Stimulated activated CD8-positive, alpha-beta memory T cell treated with anti-CD3 and anti-CD28 coated beads, Interleukin-4, amount 100 ng/mL, for 24 hours (primary cell): ENCODE data around the gene ALG3.

ENCODE experiments used
- DNase-seq: peaks from one replicate; pipeline ENCODE4 v3.0.0-alpha.2; 2020; ENCODE audit warnings: low read depth

ALG3 gene

GRCh38 chr3:184234671-184235380, 13.9 kb downstream of the ALG3 start:
- no peak for DNase-seq

- no peak for DNase-seq
Measured at GRCh38 chr3:184234224-184234623, 14.5 kb downstream of the ALG3 start.

GRCh38 chr3:184233127-184233843, 15.5 kb downstream of the ALG3 start:
- no peak for DNase-seq

GRCh38 chr3:184231671-184232070, 17.1 kb downstream of the ALG3 start:
- no peak for DNase-seq

- DNase-seq: no peak
Measured at GRCh38 chr3:184230603-184231528, 17.9 kb downstream of the ALG3 start.

- DNase-seq: no peak
Measured at GRCh38 chr3:184230081-184230602, 18.6 kb downstream of the ALG3 start.

- DNase-seq: peak; percentile 68
Measured at GRCh38 chr3:184229394-184230080, 19.2 kb downstream of the ALG3 start, which contains the start of gene VWA5B2. Gene VWA5B2, plus strand, starts transcription at chr3:184229585. Its CDS starts 944 bp downstream, at chr3:184230529.

DNA sequence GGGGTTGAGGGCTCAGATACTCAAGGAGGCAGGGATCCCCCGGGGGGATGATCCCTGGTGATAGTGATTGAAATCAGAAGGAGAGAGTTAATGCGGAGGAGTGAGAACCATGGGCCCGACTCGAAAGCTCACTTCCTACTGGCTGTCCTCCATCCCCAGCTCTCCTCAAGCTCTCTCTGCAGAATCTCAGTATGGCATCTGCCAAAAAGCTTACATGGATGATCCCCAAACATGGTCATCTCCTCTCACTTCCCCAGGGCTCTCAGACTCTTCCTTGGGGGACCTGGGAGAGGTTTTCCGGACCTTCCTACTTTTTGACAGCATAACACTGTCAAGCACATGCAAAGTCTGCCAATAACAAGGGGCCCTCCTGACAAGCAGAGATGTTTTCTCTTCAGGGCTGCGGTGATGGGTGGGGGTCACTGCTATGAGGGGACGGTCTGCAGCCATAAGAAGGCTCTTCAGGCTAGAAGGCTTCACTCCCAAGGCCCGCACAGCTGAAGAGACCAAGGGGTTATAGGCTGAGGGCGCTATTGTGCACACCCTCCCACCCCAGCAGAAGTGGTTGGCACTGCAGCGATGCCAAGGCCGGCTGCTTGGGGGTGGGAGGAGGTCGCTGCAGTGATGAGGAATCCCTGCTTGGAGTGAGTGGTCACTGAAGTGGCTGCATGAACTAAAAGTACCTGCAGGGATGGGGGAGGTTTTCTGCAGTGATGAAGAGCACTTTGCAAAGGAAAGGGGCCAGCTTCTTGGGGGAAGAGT, 20.2 kb downstream of the ALG3 start:
- DNase-seq: no peak

DNA sequence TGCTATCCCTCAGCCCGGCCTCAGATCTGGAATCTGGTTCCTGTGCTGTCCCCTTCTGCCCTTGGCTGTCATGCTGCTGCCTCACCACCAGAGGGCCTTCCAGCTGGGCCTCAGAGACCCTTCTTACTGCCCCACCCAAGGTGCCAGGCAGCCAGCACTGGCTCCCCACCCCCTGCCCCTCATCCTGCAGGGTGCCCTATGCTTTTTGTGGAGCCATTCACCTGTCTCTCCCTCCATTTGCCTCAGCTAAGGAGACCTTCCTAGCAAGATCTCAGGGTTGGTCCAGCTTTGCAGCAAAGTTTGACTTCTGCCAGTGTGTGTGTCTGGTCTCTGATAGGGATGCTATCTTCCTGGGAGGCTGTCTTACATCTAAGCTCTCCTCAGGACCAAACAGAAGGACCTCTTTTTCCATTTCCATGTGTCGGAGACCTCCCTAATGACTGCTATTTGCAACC, 21.3 kb downstream of the ALG3 start:
- DNase-seq: peak; percentile 36

GRCh38 chr3:184223946-184224345, 24.8 kb downstream of the ALG3 start:
- no peak for DNase-seq

DNA sequence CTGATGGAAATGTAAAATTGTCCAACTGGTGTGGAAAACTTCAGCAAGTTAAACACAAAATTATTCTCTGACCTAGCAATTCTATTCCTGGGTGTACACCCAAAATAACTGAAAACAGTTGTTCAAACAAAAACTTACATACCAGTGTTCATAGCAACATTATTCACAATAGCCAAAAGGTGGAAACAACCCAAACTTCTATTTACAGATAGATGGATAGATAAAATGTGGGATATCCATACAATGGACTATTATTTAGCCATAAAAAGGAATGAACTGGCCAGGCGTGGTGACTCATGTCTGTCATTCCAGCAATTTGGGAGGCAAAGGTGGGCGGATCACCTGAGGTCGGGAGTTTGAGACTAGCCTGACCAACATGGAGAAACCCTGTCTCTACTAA, 26.2 kb downstream of the ALG3 start:
- no peak for DNase-seq

GRCh38 chr3:184218814-184219213, 29.9 kb downstream of the ALG3 start:
- no peak for DNase-seq

DNA sequence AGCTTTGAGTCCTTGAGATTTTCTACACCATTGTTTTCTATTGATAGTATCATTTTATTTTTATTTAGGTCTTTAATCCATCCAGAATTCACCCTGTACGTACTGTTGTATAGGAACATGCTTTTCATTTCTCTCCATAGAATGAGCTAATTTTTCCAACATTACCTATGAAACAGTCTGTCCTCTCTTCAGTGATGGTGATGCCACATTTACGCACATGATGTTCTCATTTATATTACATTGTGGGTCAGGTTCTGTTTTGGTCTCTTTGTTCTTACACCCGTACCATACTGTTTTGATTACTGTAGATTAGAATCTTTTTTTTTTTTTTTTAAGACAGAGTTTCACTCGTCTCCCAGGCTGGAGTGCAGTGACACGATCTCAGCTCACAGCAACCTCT, 37.0 kb downstream of the ALG3 start:
- DNase-seq: no peak

DNA sequence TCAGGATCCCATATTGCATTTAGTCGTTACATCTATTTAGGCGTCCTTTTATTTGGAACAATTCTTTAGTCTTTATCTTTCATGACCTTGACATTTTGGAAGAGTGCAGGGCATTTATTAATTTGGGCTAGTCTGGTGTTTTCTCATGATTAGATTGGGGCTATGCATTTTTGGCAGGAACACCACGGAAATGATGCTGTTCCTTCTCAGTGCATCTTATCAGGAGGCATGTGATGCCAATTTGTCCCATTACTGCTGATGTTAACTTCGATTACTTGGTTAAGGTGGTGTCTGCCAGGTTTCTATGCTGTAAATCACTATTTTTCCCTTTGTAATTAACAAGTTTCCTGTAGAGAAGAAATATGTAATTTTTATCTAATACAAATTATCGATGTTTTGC, 37.5 kb downstream of the ALG3 start:
- DNase-seq: no peak

GRCh38 chr3:184209146-184209923, 39.4 kb downstream of the ALG3 start:
- DNase-seq: no peak

DNA sequence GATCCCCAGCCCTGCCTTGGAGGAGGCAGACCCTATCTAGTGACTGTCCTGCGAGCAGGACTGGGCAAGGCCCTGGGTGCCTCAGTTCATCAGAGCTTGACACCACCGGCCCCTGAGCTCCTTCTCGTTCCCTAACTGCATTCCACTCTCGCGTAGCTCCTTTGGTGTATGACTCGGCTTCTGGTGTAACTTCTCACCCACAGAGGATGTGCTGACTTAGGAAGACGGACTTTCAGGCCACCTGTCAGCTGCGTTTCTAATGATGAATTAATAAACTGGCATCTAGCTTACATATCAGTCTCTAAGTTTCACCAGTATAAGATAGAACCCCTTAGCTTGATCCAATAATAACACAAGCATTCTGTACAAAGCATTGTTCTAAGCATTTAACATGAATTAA, 45.2 kb downstream of the ALG3 start:
- no peak for DNase-seq

GRCh38 chr3:184200825-184201224, 47.9 kb downstream of the ALG3 start:
- DNase-seq: no peak

DNA sequence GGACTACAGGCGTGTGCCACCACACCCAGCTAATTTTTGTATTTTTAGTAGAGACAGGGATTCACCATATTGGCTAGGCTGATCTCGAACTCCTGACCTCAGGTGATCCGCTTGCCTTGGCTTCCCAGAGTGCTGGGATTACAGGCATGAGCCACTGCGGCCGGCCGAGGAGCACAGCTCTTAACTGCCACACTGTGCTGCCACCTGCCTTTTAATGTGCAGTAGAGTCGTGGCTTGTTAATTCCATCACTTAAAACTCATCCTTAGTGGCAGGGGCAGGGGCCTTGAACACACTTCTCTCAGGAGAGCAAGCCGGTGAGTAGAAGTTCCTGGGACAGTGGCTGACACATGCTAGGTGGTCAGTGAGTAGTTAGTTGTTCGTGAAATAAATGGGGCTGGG, 50.3 kb downstream of the ALG3 start:
- DNase-seq: no peak

- no peak for DNase-seq
Measured at GRCh38 chr3:184196536-184196935, 52.2 kb downstream of the ALG3 start.

DNA sequence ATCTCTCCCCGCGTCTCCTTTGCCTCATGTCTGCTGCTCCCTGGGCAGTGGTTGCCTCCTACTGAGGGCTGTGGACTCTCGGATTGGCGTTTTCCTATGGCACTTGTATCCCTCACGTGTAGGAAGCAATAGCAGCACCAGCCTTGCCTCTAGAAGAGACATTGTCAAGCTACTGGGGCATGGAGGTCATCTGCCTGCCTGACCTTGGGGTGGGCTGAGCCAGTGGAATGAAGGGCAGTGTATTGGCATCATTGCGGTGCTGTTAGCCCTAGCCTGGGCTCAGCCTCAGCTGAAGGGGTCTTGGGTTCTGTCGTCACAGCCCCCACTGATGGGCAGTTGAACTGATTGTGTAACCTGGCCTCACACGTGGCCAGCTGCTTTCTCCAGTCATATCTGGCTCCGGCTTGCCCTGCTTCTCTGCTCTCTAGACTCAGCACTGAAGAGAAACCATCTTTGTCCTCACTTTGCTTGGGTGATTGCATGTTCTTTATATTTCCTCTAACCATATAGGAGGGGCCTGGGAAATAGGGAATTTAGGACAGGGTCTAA, 54.7 kb downstream of the ALG3 start:
- DNase-seq: no peak
